CD14-positive monocyte (primary cell): Measurements from ENCODE around the gene RAB1A. TPM values are rescaled to one million over a fixed set of nuclear protein-coding genes. Genes with fewer than 3 reads are reported as not detected.

ENCODE experiments used
- DNase-seq, 3 donors: peaks; one replicate each; pipeline ENCODE4 v3.0.0-alpha.2; 2011 to 2022
- H2AFZ ChIP-seq: 2 replicates; pipeline ENCODE4 v1.6.0; 2012; ENCODE audit warnings: mild to moderate bottlenecking, low read depth, low read length, inconsistent platforms; ENCODE audit not compliant: insufficient read depth, poor library complexity, severe bottlenecking
- H3K27ac ChIP-seq, 2 donors: 1 replicate in 1 of 2; 2 replicates in 1 of 2; pipeline ENCODE4 v1.5.1; 2012 to 2013; ENCODE audit warnings: low read length in 2 of 2, control low read depth in 1 of 2, inconsistent platforms in 1 of 2, low read depth in 1 of 2, mild to moderate bottlenecking in 1 of 2
- H3K27me3 ChIP-seq, 2 donors: one replicate each; pipeline versions ENCODE4 v1.6.0 to v1.6.1; 2011 to 2013; ENCODE audit warnings: low read length in 2 of 2; ENCODE audit not compliant: control insufficient read depth in 2 of 2, insufficient read depth in 2 of 2
- H3K36me3 ChIP-seq, 2 donors: replicated peaks in 1 of 2; 1 replicate in 1 of 2; 2 replicates in 1 of 2; pipeline versions ENCODE4 v1.5.1 to v1.6.1; 2012 to 2013; ENCODE audit warnings: low read length in 2 of 2, control low read depth in 1 of 2, inconsistent platforms in 1 of 2, mild to moderate bottlenecking in 1 of 2; ENCODE audit not compliant: insufficient read depth in 2 of 2, control insufficient read depth in 1 of 2
- H3K4me1 ChIP-seq, 2 donors: 1 replicate in 1 of 2; 2 replicates in 1 of 2; pipeline versions ENCODE4 v1.5.1 to v1.6.1; 2012 to 2013; ENCODE audit warnings: low read length in 2 of 2, control low read depth in 1 of 2, inconsistent platforms in 1 of 2, mild to moderate bottlenecking in 1 of 2, moderate library complexity in 1 of 2; ENCODE audit not compliant: insufficient read depth in 2 of 2, control insufficient read depth in 1 of 2
- H3K4me2 ChIP-seq: replicated peaks from 2 replicates; pipeline ENCODE3; 2012; ENCODE audit warnings: low read length, moderate library complexity, mild to moderate bottlenecking; ENCODE audit not compliant: poor library complexity, severe bottlenecking; ENCODE audit errors: extremely low read depth
- H3K4me3 ChIP-seq, 3 experiments: fragments of 200-600 bp in 1 of 3; sonication (generic) in 1 of 3; replicated peaks in 1 of 3; 1 replicate in 2 of 3; 2 replicates in 1 of 3; pipeline ENCODE4 v1.5.1; 2011 to 2013; ENCODE audit warnings: low read length in 3 of 3, mild to moderate bottlenecking in 3 of 3, control low read depth in 2 of 3, low read depth in 2 of 3, inconsistent platforms in 1 of 3, moderate library complexity in 1 of 3
- H3K79me2 ChIP-seq: 2 replicates; pipeline ENCODE4 v1.6.0; 2012; ENCODE audit warnings: mild to moderate bottlenecking, control low read depth, inconsistent platforms, low read length, moderate library complexity; ENCODE audit not compliant: insufficient read depth
- H3K9ac ChIP-seq: 2 replicates; pipeline ENCODE4 v1.6.0; 2017; ENCODE audit warnings: low read length, mild to moderate bottlenecking; ENCODE audit not compliant: insufficient read depth, poor library complexity, severe bottlenecking
- H3K9me3 ChIP-seq, 2 donors: replicated peaks in 1 of 2; 1 replicate in 1 of 2; 2 replicates in 1 of 2; pipeline versions ENCODE4 v1.5.1 to v1.6.1; 2012 to 2013; ENCODE audit warnings: low read length in 2 of 2, control low read depth in 1 of 2; ENCODE audit not compliant: control insufficient read depth in 1 of 2, insufficient read depth in 1 of 2
- H4K20me1 ChIP-seq: 2 replicates; pipeline ENCODE4 v1.6.0; 2012; ENCODE audit warnings: mild to moderate bottlenecking, low read length, control low read depth, moderate library complexity; ENCODE audit not compliant: insufficient read depth
- H3K27ac Mint-ChIP-seq, 7 donors: one replicate each; pipeline ENCODE4 v1.8.0; 2020; ENCODE audit warnings: mild to moderate bottlenecking in 7 of 7, mixed read lengths in 7 of 7, moderate library complexity in 6 of 7, inconsistent platforms in 2 of 7
- H3K27me3 Mint-ChIP-seq, 3 donors: one replicate each; pipeline ENCODE4 v1.8.0; 2021 to 2022; ENCODE audit warnings: low read depth in 3 of 3, mild to moderate bottlenecking in 3 of 3, mixed read lengths in 3 of 3, moderate library complexity in 3 of 3, inconsistent platforms in 1 of 3
- H3K36me3 Mint-ChIP-seq, 2 donors: one replicate each; pipeline ENCODE4 v1.8.0; 2020; ENCODE audit warnings: mixed read lengths in 2 of 2, inconsistent platforms in 1 of 2, mild to moderate bottlenecking in 1 of 2
- H3K4me1 Mint-ChIP-seq: one replicate; pipeline ENCODE4 v1.8.0; 2020; ENCODE audit warnings: mild to moderate bottlenecking, mixed read lengths
- H3K4me3 Mint-ChIP-seq, 2 donors: one replicate each; pipeline ENCODE4 v1.8.0; 2020; ENCODE audit warnings: mild to moderate bottlenecking in 2 of 2, mixed read lengths in 2 of 2, moderate library complexity in 1 of 2
- H3K9me3 Mint-ChIP-seq, 7 donors: one replicate each; pipeline ENCODE4 v1.8.0; 2020 to 2022; ENCODE audit warnings: mixed read lengths in 7 of 7, mild to moderate bottlenecking in 6 of 7, moderate library complexity in 6 of 7, inconsistent platforms in 2 of 7
- WGBS: methylation state at CpG from one replicate; pipeline ENCODE4 v1.1.5; 2013; ENCODE audit warnings: missing lambda C conversion rate; ENCODE audit not compliant: insufficient coverage; 5-methylcytosine and 5-hydroxymethylcytosine counted together
- intact Hi-C, 2 donors: fragments of 100-400 bp; cut with micrococcal nuclease; formaldehyde crosslinking; loops; one replicate each; pipeline versions ENCODE4 v1.15.0 to v1.15.1; 2023
- polyA plus RNA-seq, 3 donors: library from polyadenylated mRNA; depleted of rRNA in 1 of 3; unstranded in 2 of 3; stranded (reverse) in 1 of 3; fragments of 300-500 nt in 2 of 3; fragments of >200 nt in 1 of 3; fragmentation: Illumina TruSeq in 2 of 3; gene quantifications; 1 replicate in 2 of 3; 2 replicates in 1 of 3; pipeline ENCODE4 v1.2.3, GENCODE V29; 2012 to 2021
- TF ChIP-seq, protein P1 (sequence below): fragments of 200-600 bp; IDR thresholded peaks from one replicate; pipeline ENCODE4 v1.8.0; 2022; ENCODE audit warnings: antibody characterized with exemption, mild to moderate bottlenecking

RAB1A gene
- polyA plus RNA-seq, 3 donors = 106 to 124 (median 110) TPM

GRCh38 chr2:65069439-65069824 is 60.5 kb downstream of the RAB1A start:
- no peaks in the 10 kb centered on the region for H3K27me3 ChIP-seq
- Mint-ChIP-seq H3K4me1 (peaks cover 45% of the 10 kb centered on the region), H3K36me3 (peaks cover 25 to 28% of the 10 kb centered on the region in 2 donors), H3K27ac (peak overlapping the region; percentile 48 to 86 (median 82)), H3K4me3 (peak overlapping the region in 1 of 2 donors; percentile 63), H3K27me3 (no peaks in the 10 kb centered on the region), H3K9me3 (peaks cover 0 to 1% (median 0%) of the 10 kb centered on the region in 7 donors)
- intact Hi-C loops = loop anchor here (5.0 to 10.0 kb wide), 5 partner anchors 58 to 365 kb away; partner anchors contain the start of genes ACTR2 (in 2 of the 2) and SPRED2 (in 1 of the 2)
- H3K9ac ChIP-seq = peak overlapping the region; percentile 5
- H3K4me1 ChIP-seq = peaks cover 32 to 33% of the 10 kb centered on the region in 2 donors
- no peak overlapping the region for H3K4me2 ChIP-seq
- peak overlapping the region in 1 of 3 experiments; percentile 2 for H3K4me3 ChIP-seq
- H3K36me3 ChIP-seq = peaks cover 21 to 44% of the 10 kb centered on the region in 2 donors
- peak overlapping the region; percentile 56 to 67 for H3K27ac ChIP-seq
- H4K20me1 ChIP-seq = peaks cover 46% of the 10 kb centered on the region
- WGBS = 100% methylated on average over 5 of the region's 6 CpGs
- peaks cover 18% of the 10 kb centered on the region for H3K79me2 ChIP-seq
- DNase-seq = no peak
- TF ChIP-seq, protein P1, sequence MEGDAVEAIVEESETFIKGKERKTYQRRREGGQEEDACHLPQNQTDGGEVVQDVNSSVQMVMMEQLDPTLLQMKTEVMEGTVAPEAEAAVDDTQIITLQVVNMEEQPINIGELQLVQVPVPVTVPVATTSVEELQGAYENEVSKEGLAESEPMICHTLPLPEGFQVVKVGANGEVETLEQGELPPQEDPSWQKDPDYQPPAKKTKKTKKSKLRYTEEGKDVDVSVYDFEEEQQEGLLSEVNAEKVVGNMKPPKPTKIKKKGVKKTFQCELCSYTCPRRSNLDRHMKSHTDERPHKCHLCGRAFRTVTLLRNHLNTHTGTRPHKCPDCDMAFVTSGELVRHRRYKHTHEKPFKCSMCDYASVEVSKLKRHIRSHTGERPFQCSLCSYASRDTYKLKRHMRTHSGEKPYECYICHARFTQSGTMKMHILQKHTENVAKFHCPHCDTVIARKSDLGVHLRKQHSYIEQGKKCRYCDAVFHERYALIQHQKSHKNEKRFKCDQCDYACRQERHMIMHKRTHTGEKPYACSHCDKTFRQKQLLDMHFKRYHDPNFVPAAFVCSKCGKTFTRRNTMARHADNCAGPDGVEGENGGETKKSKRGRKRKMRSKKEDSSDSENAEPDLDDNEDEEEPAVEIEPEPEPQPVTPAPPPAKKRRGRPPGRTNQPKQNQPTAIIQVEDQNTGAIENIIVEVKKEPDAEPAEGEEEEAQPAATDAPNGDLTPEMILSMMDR = no peak
- no peak overlapping the region for H2AFZ ChIP-seq
- H3K9me3 ChIP-seq = no peaks in the 10 kb centered on the region

DNA sequence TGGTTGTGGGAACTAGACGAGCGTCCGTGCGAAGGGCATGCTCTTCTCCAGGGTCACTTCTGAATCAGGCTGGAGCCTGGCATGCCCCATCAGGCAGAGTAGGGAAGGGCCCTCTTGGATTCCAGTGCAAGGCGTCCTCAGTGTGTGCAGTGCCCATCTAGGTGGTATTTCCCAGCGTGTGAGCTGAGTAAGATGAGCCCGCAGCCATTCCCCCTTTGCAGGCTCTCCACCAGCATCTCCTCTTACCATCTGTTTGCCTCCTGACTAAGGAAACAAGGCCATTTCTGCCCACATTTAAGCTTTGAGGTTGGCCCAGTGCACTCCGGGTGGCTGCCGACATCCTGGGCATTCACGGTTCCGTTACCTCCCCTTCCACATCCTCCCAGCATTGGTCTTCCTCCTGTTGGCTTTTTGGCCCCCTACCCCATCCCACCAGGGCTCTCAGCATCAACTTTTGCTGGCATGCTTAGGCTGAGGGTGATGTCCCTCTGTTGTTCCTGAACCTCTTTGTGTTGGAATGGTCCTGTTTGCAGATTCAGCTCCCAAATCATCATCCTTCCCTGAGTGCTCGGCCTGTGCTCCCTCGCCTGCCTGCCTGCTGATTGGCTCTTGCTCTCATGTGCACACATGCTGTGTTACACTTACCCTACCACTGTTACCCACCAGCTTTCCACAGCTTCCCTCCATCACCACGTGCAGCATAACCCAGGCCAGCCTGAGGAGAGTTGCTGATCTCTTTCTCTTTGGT is 61.9 kb downstream of the RAB1A start:
- H3K4me1 Mint-ChIP-seq = peaks cover 55% of the 10 kb centered on the region
- TF ChIP-seq, protein P1 = no peak
- Histone ChIP-seq H3K4me1 (peaks cover 38 to 40% of the 10 kb centered on the region in 2 donors), H3K9me3 (no peaks in the 10 kb centered on the region), H2AFZ (no peak overlapping the region), H3K79me2 (peaks cover 21% of the 10 kb centered on the region), H3K4me2 (no peak overlapping the region), H4K20me1 (peaks cover 33% of the 10 kb centered on the region), H3K36me3 (peaks cover 6 to 29% of the 10 kb centered on the region in 2 donors), H3K4me3 (no peak overlapping the region), H3K27ac (no peak overlapping the region), H3K9ac (no peak overlapping the region), H3K27me3 (no peaks in the 10 kb centered on the region)
- H3K27ac Mint-ChIP-seq = peak overlapping the region in 4 of 7 donors; percentile 2 to 82 (median 36)
- intact Hi-C loops = loop anchor here (5.0 to 10.0 kb wide), 5 partner anchors 59 to 367 kb away; partner anchors contain the start of genes ACTR2 (in 2 of the 2) and SPRED2 (in 1 of the 2)
- no peak for DNase-seq
- H3K36me3 Mint-ChIP-seq = peaks cover 13 to 17% of the 10 kb centered on the region in 2 donors
- no peak overlapping the region for H3K4me3 Mint-ChIP-seq
- H3K27me3 Mint-ChIP-seq = no peaks in the 10 kb centered on the region
- 52% methylated on average over 11 of the region's 14 CpGs for WGBS
- H3K9me3 Mint-ChIP-seq = peaks cover 0 to 1% (median 0%) of the 10 kb centered on the region in 7 donors
